Activated CD4-positive, alpha-beta T cell treated with anti-CD3 and anti-CD28 coated beads, Interleukin-2, Interleukin-4, amounts not matched to agents 100 ng/mL and 50 ng/mL, durations not matched to agents 16 hours and 8 hours (primary cell): ENCODE results near the gene CARD19.
A peak's percentile ranks its signal among the peaks of the same experiment; 100 is the strongest.
"Not testable (repeated sequence)": the region's sequence is repeated elsewhere in the genome, so short reads cannot be mapped to it uniquely, and the experiment has no call there.

Experiments
- DNase-seq: peaks from one replicate; pipeline ENCODE4 v3.0.0-alpha.2; 2020; ENCODE audit warnings: low spot score

Gene CARD19

GRCh38 chr9:93134015-93134739 is 38.2 kb downstream of the CARD19 start, which contains the start of gene NINJ1:
Gene NINJ1 (minus strand): TSS chr9:93134251. CDS start chr9:93134217, 34 bp downstream.
- peak; percentile 75 for DNase-seq

GRCh38 chr9:93134740-93135444 is 38.9 kb downstream of the CARD19 start:
- DNase-seq: no peak

- no peak for DNase-seq
Measured at GRCh38 chr9:93136011-93136440, 40.0 kb downstream of the CARD19 start.

- no peak for DNase-seq
Measured at GRCh38 chr9:93137362-93137761, 41.3 kb downstream of the CARD19 start.

- DNase-seq: no peak
Measured at GRCh38 chr9:93138171-93138764, 42.3 kb downstream of the CARD19 start.

DNA sequence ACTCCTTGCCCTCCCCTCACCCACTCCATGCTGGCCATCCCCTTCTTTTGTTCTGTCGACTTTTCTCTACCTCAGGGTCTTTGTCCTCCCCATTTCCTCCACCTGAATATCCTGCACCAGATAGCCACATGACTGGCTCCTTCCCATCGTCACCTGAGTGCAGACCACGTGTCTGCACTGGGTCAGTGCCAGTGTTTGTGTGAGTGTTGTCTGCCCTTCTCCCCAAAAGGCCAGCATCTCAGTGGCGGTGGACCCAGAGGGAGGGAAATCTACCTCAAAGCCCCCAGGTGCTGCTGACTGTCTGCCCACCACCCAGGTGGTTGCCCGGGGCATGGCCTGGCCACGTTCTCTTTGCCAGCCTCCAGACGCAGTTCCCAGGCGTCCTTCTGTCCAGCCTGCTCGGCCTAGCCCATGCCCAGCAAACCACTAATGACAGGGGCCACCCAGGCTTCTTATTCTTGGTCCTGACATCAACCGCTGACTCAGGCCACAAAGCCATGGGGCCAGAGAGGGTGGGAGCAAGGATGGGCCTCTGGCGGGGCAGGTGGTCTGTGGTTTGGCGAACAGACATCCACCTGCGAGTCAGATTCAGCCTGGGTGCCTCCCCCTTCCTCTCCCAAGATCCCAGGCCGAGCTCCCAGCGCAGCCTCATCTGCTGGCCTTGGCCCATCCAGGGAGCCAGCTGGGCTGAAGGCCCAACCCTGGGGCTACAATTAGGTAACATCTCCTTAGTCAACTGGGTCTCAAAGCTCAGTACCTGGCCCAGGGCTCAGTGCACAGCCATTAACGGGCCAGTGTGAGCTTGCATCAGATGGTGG is 43.6 kb downstream of the CARD19 start:
- no peak for DNase-seq

- no peak for DNase-seq
Measured at GRCh38 chr9:93141771-93142483, 45.9 kb downstream of the CARD19 start.

- no peak for DNase-seq
Measured at GRCh38 chr9:93143830-93144530, 48.0 kb downstream of the CARD19 start.

DNA sequence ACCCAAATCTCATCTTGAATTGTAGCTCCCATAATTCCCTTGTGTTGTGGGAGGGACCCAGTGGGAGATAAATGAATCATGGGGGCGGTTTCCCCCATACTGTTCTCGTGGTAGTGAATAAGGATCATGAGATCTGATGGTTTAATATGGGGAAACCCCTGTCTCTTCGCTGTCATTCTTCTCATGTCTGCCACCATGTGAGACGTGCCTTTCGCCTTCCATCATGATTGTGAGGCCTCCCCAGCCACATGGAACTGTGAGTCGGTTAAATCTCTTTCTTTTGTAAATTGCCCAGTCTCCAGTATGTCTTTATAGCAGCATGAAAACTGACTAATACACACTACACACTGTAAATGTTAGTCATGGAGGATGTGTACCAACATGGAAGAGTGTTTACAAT is 50.7 kb downstream of the CARD19 start:
- not testable (repeated sequence) for DNase-seq

DNA sequence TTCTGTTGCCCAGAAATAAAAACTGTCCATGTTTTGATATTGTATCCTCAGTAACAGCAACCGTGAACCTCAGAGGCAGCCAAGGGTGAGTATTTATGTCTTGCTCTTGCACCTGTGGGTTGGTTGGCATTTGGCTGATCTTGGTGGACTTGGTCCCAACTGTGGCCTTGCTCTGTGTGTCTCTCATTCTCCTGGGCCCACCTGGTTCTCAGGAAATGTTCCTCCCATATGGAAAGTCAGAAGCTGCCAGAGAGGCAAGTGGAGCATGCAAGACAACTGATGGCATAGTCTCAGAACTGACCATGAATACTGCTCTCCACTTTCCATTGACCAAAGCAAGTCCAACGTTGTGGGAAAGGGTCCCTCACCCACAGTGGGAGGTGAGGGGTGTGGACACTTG is 51.6 kb downstream of the CARD19 start:
- no peak for DNase-seq

GRCh38 chr9:93148721-93149120 is 52.7 kb downstream of the CARD19 start:
- no peak for DNase-seq

- peak; percentile 11 for DNase-seq
Measured at GRCh38 chr9:93149361-93149760, 53.3 kb downstream of the CARD19 start.

GRCh38 chr9:93151097-93151784 is 55.2 kb downstream of the CARD19 start:
- no peak for DNase-seq

DNA sequence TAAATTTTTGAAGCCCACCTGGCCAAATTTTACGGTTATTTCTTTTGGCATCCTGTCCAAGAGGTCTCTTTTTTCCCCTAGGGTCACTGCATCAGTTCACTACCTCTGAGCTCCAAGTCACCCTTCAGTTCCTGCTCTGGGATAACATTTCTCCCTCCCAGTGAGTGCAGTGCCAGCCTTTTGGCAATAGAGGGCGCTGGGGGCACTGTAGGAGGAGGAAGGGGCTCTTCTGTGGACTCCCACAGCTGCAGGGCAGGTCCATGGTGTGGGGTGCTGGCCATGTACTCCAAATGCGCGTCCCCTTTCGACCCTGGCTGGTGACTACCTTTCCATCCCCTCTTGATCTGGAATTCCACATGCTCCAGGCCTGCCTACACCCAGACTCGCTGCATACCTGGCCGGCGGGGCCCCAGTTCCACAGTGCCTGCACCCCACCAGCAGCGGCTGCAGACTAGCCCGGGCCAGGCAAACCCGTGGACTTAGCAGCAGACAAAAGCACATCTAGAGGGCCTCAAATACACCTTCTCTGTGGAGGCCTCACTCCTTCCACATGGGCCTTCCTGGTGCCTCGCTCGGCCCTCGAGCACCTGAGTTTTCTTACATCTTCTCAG is 58.4 kb downstream of the CARD19 start:
- no peak for DNase-seq

- no peak for DNase-seq
Measured at GRCh38 chr9:93155716-93156474, 59.9 kb downstream of the CARD19 start.

- peak; percentile 94 for DNase-seq
Measured at GRCh38 chr9:93156475-93157008, 60.5 kb downstream of the CARD19 start.

GRCh38 chr9:93159601-93160471 is 63.8 kb downstream of the CARD19 start:
- peak; percentile 77 for DNase-seq
